Stimulated activated CD8-positive, alpha-beta memory T cell treated with anti-CD3 and anti-CD28 coated beads, Interleukin-4, amount 100 ng/mL, for 4 hours (primary cell): ENCODE results near the gene MT1G.
"Not testable (repeated sequence)": the region's sequence is repeated elsewhere in the genome, so short reads cannot be mapped to it uniquely, and the experiment has no call there.

Source experiments
- DNase-seq, 2 donors: peaks; one replicate each; pipeline ENCODE4 v3.0.0-alpha.2; 2020; ENCODE audit warnings: low read depth in 2 of 2, low spot score in 1 of 2

The MT1G gene

DNA sequence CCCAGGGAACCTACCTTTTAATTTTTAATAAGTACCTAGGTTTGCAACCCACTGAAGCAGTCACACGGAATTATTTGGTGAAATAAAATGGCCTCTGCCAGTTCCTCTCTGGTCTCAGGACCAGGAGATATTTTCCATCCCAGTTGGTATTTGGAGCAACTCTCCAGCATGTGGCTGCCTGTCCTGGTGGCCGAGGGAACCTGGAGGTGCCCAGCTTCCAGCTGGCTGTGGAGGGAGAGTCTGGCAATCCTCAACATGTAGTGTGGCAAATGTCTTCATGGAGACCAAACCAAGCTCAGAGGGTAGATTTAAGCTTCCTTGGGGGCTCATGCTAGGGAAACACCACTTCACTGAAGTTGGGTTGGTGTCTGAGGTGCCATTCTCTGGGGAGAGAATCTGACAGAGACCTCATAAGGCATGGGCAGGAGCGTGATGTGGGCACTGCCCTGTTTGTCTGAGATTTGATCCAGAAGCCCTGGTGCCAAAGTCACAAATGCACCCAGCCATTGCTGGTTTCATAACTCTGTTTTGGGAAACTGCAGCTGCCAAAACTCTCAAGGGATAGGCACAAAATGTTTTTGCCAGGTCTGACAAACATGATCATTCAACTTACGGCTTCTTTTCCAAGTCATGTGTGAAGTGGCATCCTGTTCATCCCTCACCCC lies 17.2 kb upstream of the MT1G start:
- DNase-seq: no peak

DNA sequence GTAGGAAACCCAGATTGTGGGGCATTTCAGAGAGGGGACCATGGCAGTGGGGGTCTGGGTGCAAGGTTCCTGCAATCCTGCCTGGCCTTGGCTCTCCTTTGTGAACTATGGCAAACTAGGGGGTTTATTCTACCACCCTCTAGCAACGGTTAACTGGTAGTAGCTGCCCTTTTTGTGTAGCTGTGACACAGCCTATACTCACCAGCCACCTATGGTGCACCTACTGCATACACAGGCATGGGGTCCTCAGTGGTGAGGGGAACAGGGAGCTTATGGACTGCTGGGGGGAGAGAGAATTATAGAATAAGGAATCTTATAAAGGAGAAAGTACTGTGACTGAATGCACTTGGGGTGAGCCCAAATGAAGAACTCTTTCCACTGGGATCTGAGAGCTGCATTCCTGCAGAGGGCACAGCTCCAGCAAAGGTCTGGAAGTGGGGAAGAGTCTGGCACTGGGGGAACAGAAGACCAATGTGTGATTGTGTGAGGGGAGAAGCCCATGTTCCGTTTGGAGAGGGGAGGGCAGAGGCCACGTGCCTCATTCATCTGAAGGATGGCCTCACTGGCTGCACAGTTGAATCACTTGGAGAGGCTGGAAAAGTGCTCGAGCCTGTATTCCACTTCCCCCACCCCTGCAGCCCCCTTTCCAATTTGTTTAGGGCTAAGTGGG lies 16.5 kb upstream of the MT1G start:
- no peak for DNase-seq

- DNase-seq: no peak
Observed at GRCh38 chr16:56683424-56684172, 15.7 kb upstream of the MT1G start.

DNA sequence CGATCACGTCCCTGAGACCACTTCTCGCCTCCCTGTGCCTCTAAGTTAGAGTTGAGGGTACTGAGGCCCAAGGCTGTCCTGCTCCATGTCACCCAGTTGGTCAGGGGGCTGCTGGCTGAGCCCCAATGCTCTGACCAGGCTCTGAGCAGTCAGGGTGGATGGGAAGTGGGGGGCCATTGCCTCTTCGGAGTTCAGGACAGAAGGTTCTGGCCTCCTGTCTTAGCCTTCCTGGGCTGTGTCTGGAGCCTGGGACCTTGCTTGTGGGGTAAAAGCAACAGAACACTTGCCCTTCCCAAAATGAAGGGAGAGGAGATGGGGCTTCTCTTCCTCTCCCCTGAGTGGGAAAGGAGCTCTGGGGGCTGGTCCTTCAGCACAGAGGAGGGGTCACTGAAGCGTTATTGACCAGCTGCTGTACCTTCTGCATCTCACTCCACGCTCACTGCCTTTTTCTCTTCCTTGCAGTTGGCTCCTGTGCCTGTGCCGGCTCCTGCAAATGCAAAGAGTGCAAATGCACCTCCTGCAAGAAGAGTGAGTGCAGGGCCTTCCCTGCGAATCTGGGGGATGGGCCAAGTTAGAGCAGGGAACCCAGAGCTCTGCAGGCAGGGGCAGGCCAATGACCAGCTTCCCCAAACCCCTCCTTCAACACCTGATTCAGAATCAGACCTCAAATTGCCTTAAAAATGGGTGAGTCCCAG lies 15.0 kb upstream of the MT1G start:
- DNase-seq: no peak

- DNase-seq: peak; percentile 64 to 67
Observed at GRCh38 chr16:56681939-56682702, 14.3 kb upstream of the MT1G start, which contains the start of gene MT1X. TSS of gene MT1X (plus strand) at chr16:56682470. CDS start at chr16:56682541, 71 bp downstream.

DNA sequence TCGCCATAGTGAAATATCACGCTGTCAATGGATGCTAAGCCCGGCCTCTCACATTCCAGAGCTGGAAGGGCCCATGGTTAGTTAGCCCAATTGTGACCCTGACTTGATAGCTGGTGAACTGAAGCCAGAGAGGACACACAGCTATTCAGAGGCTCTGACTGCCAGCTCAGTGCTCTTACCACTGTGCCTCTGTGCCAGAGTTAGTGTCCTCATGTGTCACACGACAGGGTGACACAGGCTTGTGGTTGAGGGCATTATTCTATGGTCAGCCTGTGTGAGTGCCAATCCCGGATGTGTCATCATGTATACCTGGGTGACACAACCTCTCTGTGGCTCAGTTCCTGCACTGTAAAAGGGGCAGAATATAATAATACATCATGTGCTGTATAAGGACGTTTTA lies 12.0 kb upstream of the MT1G start:
- DNase-seq: no peak

DNA sequence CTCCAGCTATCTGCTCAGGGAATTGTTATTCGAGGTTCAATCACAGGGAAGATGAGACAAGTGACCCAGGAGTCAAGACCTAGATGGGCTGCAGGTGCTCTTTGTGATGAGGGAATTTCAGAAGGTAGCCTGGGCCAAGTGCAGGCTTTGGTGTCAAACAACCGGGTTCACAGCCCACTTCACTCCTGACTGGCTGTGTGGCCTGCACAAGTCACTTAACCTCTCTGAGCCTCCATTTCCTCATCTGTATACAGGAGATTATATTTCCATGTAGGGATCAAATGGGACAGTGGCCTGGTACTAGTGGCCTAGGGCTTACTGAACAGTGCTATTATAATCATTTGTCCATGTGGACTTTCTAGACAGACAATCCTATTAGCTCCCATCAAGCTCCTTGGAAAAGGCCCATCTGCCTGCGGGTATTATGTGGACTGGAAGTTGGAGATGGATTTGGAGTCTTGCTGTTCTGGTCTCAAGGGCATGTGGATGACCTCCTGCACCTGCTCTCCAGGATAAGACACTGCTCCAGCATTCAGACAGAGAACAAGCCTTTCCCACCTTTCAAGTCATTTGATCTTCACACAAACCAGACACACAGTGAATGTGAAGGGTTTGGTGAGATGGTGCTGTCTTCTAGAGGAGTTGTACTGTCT lies 11.3 kb upstream of the MT1G start:
- DNase-seq: no peak

- no peak for DNase-seq
Observed at GRCh38 chr16:56677474-56677873, 9.6 kb upstream of the MT1G start.

GRCh38 chr16:56675685-56676210 lies 7.9 kb upstream of the MT1G start:
- DNase-seq: peak in 1 of 2 donors; percentile 16

- not testable (repeated sequence) for DNase-seq
Observed at GRCh38 chr16:56674570-56674969, 6.7 kb upstream of the MT1G start.

- DNase-seq: no peak
Observed at GRCh38 chr16:56673921-56674320, 6.1 kb upstream of the MT1G start.

GRCh38 chr16:56672761-56673536 lies 5.1 kb upstream of the MT1G start:
- no peak for DNase-seq

DNA sequence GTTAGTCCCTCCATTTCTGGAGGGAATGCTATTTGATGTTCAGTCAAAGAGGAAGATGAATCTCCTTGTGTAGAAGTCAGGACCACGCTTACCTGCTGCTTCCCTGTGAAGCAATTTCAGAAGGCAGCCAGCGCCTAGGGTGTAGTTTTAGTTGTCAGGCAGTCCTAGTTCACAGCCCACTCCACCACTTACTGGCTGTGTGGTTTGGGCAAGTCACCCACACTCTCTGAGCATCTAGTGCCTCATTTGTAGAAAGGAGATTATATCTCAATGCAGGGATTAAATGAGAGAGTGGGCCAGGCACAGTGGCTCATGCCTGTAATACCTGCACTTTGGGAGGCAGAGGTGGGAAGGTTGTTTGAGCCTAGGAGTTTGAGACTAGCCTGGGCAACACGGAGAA lies 4.3 kb upstream of the MT1G start:
- DNase-seq: not testable (repeated sequence)

GRCh38 chr16:56671691-56672090 lies 3.8 kb upstream of the MT1G start:
- not testable (repeated sequence) for DNase-seq

GRCh38 chr16:56670620-56670934 lies 2.7 kb upstream of the MT1G start:
- DNase-seq: no peak

GRCh38 chr16:56669840-56670619 lies 2.2 kb upstream of the MT1G start:
- no peak for DNase-seq

DNA sequence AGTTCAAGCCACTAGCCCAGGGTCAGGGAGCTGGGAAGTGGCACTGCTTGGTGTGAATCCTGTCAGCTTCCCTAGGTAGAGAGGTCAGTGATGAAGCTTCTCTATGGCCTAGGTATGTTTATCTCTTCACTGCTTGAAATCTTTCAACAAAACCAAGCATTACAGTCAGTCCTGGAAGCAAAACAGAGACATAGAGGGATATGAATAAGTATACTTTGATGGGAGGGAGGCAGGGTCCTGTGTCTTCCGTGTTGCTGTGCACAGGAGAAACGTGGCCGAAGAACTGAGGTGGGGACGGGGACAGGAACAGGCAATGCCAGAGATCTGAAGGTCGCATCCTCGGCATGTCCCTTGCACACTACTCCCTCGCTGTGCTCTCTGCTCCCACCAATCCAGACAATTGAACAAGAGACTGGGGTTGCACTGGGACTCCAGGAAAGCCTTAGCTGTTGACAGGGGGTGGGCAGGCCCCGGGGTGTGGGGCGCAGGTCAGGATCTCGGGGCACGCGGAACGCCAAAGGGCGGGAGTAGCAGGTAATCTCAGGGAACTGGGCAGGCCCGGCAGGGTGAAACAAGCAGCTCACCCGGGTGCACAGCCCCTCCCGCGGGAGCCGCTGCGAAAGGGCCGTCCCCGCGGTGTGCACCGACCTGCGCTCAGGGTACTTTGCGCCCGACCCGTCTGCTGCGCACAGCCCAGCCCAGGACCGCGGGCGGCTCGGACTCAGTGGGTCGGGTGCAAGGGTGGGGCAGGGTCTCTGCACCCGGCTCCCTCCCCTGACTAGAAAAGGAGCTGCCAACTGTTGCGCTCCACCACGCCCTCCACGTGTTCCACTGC lies 1.4 kb upstream of the MT1G start, which contains the start of gene MT1H:
Gene MT1H, plus strand, starts transcription at position 810 of the 835 bp plus-strand sequence. CDS start 71 bp downstream, outside the sequence.
- DNase-seq: no peak
